Measurements from ENCODE around the gene TMEM151B.

Gene TMEM151B

DNA sequence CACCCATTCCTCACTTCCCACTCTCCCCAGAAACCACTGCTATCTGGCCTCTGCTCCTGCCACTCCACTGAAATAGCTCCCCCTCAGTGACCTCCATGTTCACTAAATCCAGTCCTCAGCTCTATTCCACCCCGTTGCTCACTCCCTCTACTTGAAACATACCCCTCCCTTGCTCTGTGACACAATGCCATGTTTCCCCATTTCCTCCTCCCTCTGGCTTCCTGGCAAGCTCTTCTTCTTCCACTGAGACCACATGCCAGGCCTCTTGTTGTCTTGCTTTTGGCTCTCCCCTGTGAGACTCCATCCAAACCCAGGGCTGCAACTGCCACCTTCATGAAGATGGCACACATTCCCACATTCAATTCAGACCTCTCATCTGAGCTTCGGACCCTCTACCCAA is 13.9 kb downstream of the TMEM151B start:
- FAIRE-seq = no peak
- DNase-seq (ENCODE audit: insufficient read length, low spot score) = no peak
- TF ChIP-seq POLR2A (IDR thresholded peaks at IDR 0.05; ENCODE audit: low read depth, low read length) = no peak

DNA sequence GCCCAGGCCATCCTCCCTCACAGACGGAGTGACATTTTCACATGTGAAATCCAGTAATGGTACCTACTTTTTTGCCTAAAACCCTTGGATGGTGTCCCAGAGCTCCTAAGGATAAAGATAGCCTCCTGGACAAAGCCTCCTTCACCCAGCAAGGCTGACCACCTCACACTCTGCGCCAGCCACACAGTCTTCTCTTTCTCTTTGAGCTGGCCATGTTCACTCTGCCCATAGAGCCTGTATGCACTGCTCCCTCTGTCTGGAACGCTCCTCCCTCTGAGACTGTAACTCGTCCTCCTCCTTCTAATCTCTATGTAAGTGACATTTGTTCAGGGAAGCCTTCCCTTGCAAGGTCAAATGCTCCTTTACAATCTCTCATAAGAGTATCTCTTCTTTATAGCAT is 14.6 kb downstream of the TMEM151B start:
- FAIRE-seq (no peak), DNase-seq (ENCODE audit: insufficient read length, low spot score) (no peak)
- no peak for TF ChIP-seq POLR2A (IDR thresholded peaks at IDR 0.05; ENCODE audit: low read depth, low read length)

DNA sequence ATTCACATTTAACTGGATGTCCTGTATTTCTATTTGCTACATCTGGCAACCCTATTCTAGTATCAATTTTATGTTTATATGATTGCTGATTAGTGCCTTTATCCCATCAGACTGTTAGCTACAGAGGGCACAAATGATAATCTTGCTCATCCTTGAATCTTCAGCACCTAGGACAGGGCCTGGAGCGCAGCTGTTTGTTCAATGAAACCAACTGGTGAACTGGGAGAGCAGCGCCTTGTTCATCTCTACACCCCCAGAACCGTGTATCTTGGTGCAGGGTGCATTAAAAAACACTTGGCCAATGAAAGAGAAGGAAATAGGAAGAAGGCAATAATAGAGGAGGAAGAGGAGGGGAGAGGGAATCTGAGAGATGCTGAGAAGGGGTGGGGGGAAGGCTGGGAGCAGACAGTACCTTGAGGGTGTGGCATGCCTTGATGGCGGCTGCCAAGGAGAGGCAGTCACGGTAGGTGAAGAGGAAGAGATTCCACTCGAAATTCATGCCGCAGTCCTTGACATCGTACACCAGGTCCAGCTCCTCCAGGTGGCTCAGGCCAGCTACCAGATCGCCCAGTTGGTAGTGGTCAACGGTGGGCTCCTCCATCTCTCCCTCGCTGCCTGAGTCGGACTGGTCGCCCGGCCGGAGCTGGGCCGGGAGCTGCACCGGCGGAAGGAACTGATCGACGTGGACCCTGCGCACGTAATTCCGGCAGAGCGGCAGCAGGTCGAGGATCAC is 15.5 kb downstream of the TMEM151B start:
- TF ChIP-seq POLR2A (IDR thresholded peaks at IDR 0.05; ENCODE audit: low read depth, low read length) = no peak
- no peak for FAIRE-seq
- no peak for DNase-seq (ENCODE audit: insufficient read length, low spot score)

DNA sequence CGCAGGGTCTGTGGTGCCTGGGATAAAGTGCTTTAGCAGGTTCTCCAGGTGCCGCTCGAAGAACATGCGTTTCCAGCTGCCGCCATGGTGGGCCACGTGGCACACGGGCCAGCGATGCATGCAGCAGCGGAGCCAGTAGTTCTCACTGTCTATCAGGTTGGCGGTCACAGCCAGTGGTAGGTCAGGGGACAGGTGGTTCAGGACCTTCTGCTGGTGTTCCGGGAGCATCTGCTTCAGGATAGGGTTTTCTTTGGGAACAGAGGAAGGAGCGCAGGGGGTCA is 16.0 kb downstream of the TMEM151B start:
- no peak for FAIRE-seq
- DNase-seq (ENCODE audit: insufficient read length, low spot score) = no peak
- TF ChIP-seq POLR2A (IDR thresholded peaks at IDR 0.05; ENCODE audit: low read depth, low read length) = no peak

DNA sequence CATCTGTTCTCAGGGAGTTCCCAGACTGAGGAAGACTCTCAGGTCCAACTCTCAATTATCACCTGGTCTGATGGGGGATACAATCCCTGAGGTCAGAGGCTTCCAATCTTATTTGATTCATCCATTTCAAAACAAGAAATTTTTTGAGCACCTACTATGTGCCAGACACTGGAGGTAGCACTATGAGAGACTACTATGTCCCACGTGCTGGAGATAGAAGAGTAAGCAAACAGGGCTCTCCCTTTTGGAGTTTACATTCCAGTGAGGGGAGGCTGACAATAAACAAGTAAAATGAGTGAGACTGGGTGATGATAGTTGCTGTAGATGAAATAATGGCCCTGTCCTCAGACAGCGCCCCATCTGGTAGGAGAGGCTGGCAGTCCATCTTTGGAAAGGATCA is 16.5 kb downstream of the TMEM151B start:
- no peak for TF ChIP-seq POLR2A (IDR thresholded peaks at IDR 0.05; ENCODE audit: low read depth, low read length)
- FAIRE-seq (no peak), DNase-seq (ENCODE audit: insufficient read length, low spot score) (no peak)

DNA sequence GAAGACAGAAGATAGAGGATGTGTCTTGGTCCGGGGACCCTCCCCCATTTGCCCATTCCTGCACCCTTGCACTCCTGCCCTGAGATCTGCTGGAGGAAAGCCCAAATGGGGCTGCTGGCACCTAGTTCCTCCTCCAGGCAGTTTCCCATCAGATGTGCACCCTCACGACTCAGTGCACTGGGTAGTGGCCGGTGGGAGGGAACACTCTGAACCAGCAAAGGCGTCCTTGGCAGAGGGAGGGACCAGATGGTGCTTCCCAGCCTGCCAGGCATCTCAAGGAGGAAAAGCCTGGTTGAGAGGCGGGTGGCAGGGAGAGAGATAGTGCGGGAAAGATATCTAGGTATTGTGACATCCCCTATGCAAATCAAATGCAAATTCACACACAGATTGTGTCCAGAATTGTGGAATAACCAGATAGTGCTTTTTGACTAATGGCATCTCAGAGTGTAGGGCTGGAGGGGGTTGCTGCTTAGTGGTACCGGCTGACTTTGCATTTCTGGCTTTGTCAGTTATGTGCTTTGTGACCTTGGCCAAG is 19.5 kb downstream of the TMEM151B start:
- TF ChIP-seq POLR2A (IDR thresholded peaks at IDR 0.05; ENCODE audit: low read depth, low read length) = no peak
- no peak for DNase-seq (ENCODE audit: insufficient read length, low spot score)
- no peak for FAIRE-seq

DNA sequence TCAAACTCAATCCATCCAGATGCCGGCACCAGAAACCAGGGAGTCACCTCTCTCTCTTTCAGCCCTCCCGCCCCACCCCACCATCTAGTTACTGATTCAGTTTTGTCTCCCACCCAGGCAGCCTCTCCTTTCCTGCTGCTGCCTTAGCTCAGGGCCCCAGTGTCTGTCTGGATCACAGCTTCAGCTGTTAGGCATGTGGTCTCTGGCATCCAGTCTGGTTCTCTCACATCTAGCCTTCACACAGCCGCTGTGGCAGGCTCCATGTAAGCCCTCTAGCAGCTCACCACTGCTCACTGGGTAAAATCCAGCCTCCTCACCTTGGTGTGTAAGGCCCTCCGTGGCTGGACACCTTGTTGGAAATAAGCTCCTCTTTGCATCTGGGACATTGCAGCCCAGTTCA is 21.6 kb downstream of the TMEM151B start:
- TF ChIP-seq POLR2A (IDR thresholded peaks at IDR 0.05; ENCODE audit: low read depth, low read length) = no peak
- DNase-seq (ENCODE audit: insufficient read length, low spot score) (no peak), FAIRE-seq (no peak)

DNA sequence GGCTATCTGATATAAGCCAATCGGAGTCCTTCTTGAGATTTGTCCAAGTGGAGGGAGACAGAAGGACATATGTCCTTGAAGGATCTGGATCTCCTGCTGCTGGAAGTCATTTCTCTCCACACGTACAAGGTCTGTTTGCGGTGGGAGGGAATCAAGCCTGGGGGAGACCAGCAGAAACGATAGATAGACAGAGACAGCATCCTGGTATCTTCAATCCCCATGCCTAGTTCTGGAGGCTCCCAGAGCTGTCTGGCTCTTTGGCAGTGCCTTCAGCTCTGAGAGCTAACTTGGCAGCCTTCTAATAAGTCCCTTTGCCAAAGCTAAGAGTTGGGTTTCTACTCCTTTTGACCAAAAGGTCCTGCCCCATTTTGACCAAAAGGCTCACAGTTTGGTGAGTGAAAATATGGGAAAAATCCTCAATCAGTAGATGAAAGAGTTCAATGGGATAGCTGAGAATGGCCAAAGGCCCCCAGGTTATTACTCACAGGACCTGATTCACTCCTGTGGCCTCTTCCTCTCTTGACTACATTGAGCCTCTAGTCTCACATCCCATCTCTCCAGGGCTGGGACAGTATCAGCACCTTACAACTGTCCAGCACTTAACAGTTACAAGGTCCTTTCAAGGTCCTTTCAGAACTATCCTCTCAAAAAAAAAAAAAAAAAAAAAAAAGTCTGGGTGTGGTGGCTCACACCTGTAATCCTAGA is 22.6 kb downstream of the TMEM151B start:
- no peak for TF ChIP-seq POLR2A (IDR thresholded peaks at IDR 0.05; ENCODE audit: low read depth, low read length)
- no peak for FAIRE-seq
- DNase-seq (ENCODE audit: insufficient read length, low spot score) = no peak

DNA sequence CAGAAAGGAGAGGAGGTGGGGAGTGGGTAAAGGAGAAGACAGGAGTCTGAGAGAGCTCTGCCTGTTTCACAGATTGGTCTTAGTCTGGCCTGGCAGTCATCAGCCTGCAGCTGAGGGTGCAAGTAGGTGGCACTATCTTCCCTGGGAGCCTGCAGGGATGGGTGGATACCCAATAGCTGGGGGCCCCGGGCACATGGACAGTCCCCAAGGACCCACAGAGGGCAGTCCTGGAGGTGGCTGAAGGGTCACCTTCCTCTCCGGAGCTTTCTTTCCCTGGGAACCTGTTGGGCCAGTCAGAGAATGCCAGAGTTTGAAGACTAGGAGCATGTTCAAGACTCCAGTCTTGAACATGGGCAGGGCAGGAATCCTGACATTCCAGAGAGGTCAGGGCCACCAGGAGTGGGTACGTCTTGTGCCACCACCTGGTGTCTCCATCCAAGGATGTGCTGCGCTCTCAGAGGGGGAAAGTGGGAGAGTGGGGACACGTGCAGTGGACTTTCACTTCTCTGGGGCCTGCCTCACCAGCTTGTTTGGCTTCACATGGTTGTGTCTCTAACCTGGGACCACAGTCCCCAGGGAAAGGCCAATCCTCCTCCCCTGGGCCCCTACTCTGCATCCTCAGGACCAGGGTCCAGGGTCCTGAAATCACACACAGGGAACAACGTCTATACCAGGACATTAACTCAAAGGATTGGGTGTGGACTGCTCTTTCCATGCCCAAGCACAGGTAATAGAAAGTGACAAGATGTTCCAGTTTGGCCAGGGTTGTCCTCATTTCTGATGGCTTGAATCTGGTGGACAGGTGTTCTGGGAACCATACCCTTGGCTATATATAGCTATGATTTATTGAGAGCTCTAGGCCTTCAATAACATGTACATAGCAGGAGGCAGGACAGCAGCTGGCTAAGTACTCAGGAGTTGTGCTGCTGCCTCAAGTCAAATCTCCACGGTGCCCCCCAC is 24.9 kb downstream of the TMEM151B start:
- no peak for FAIRE-seq
- no peak for TF ChIP-seq POLR2A (IDR thresholded peaks at IDR 0.05; ENCODE audit: low read depth, low read length)
- DNase-seq (ENCODE audit: insufficient read length, low spot score) = no peak

DNA sequence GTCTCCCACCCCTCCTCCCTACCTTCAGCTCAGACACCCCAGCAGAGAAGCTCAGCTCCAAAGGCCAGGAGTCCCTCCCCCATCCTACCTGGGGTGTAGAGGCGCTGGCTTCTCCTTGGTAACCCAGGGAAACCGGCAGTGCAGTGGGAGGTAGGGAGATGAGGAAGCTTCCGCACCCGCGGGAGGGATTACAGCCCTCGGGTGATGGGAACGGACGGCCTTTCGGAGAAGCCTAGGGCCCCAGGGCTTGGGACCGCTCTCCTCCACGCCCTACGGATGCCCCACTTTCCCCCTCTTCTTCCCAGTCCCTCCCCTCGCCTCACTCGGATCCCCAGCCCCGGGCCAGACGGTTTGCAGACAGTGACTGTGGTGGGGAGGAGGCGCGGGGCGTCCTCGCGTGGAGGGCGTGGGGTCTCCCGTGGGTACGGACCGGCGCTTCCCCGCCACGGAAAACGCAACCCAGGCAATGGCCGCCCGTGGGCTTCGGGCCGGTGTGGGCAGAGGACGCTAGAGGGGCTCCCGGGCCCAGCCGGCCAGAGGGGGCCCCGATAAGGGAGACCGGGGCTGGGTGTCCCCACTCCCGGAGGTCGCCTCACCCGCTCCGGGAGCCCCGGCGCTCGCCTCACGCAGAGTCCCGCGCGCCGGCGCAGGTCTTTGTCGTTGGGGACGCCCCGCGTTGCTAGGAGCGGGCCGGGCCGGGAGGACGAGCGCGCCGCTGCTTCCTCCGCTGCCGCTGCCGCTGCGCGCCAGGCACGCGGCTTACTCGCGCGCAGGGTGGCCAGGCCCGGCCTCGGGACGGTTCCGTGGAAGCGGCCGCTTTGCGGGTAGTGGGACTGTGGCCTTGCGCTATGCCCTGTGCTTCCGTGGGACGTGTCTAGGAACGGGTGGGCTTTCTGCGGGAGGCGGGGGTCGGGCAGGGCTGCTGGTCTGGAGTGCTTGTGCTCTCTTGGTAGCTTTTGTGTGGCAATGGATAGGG is 27.1 kb downstream of the TMEM151B start:
- no peak for DNase-seq (ENCODE audit: insufficient read length, low spot score)
- no peak for TF ChIP-seq POLR2A (IDR thresholded peaks at IDR 0.05; ENCODE audit: low read depth, low read length)
- FAIRE-seq = no peak

DNA sequence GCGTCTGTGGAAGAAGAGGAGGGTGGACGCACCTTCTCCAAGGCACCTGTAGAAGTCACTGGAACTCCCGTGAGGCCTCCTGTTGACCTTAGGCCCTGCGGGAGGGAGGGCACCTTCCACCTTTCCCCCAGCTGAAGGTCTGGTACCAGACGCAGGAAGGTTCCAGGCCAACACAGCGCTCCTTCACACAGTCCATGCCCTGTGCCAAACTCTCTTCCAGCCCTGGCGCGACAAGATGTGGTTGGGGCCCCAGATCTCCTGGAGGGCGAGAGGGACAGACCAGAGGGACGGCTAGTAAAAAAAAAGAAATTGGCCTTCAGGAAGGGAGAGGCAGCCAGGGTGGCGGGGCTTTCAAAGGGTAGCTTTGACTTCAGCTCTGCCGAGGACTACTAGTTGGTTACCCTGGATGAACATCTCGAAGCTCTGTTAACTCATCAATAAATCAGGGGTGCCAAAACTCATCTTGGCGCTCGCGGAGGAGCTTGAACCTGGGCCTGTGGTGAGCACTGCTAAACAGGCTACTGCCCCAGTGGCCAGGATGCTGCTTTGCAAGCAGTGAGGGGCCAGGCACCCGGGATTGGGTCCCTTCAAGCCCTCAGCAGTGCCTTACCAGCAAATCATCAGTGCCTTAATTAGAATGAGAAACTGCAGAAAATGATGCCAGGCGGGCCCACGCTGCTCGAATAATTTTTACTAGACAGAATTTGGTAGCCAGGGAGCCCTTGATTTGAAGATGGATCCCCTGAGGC is 28.0 kb downstream of the TMEM151B start:
- FAIRE-seq (no peak), DNase-seq (ENCODE audit: insufficient read length, low spot score) (no peak)
- no peak for TF ChIP-seq POLR2A (IDR thresholded peaks at IDR 0.05; ENCODE audit: low read depth, low read length)

DNA sequence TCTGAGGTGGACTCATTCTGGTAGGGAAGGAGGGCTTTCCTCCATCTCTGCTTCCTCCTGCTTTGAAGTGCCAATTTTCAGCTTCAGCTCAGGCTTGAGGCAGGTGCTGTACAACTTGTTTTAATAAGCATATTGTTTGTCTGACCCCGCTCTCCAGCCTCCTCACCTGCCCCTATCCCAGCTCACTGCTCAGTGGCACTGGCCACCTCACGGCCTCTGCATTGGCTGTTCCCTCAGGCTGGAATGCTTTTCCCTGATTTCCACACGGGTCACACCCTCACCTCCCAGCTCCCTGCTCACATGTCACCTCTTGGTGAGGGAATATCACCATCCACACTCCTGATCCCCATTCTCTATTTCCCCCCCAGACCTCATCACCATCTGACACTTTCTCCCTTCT is 28.6 kb downstream of the TMEM151B start:
- FAIRE-seq = no peak
- TF ChIP-seq POLR2A (IDR thresholded peaks at IDR 0.05; ENCODE audit: low read depth, low read length) = no peak
- no peak for DNase-seq (ENCODE audit: insufficient read length, low spot score)
